T1000 (cell line): ENCODE results near the gene RHOBTB3.

Experiments
- DNase-seq: peaks from one replicate; lab custom pipeline; 2025; ENCODE audit warnings: mixed read lengths; lab: John Stamatoyannopoulos, UW

Gene RHOBTB3

GRCh38 chr5:95840956-95841705 lies 110.0 kb downstream of the RHOBTB3 start:
- no peak for DNase-seq

GRCh38 chr5:95841914-95842812 lies 111.0 kb downstream of the RHOBTB3 start:
- no peak for DNase-seq

GRCh38 chr5:95842854-95843544 lies 111.9 kb downstream of the RHOBTB3 start:
- no peak for DNase-seq

- no peak for DNase-seq
Measured at GRCh38 chr5:95843733-95844223, 112.6 kb downstream of the RHOBTB3 start.

GRCh38 chr5:95845391-95845790 lies 114.3 kb downstream of the RHOBTB3 start:
- no peak for DNase-seq
